NCI-H446 treated with DMSO at 0.1 percent for 48 hours (cell line): ENCODE data around the gene ASCL3.
"Not testable (repeated sequence)": the region's sequence is repeated elsewhere in the genome, so short reads cannot be mapped to it uniquely, and the experiment has no call there.

Experiments
- DNase-seq: peaks from one replicate; lab custom pipeline; 2025; lab: John Stamatoyannopoulos, UW

The ASCL3 gene

GRCh38 chr11:8910649-8911026 is 32.2 kb downstream of the ASCL3 start:
- DNase-seq, result no peak

GRCh38 chr11:8908099-8908498 is 34.7 kb downstream of the ASCL3 start:
- DNase-seq, result no peak

GRCh38 chr11:8907116-8907515 is 35.7 kb downstream of the ASCL3 start:
- DNase-seq, result no peak

- no peak for DNase-seq
These were observed 37.2 kb downstream of the ASCL3 start for GRCh38 chr11:8905528-8906165.

- no peak for DNase-seq
These were observed 43.6 kb downstream of the ASCL3 start for GRCh38 chr11:8899119-8899753.

- DNase-seq, result not testable (repeated sequence)
These were observed 51.6 kb downstream of the ASCL3 start for GRCh38 chr11:8891185-8891584.
